WTC11 (cell line): ENCODE measurements around the gene NFIA. TPM values are rescaled to one million over a fixed set of nuclear protein-coding genes. Genes with fewer than 3 reads are reported as not detected.

Source experiments
- ATAC-seq: fragments of 200-7000 bp; cut with Tn5 transposase; 2 replicates; pipeline ENCODE4 v1.10.0; 2021; ENCODE audit warnings: mild to moderate bottlenecking, moderate library complexity
- Bru-seq: library from RNA; stranded (reverse); fragments of 400-500 nt; gene quantifications from one replicate; lab custom pipeline; 2021; lab: Mats Ljungman, UMichigan
- CTCF ChIA-PET: fragments of 300-600 bp; sonication (Branson Sonifier 250); formaldehyde crosslinking; loops from one replicate; lab custom pipeline; 2021; ENCODE audit warnings: antibody characterized with exemption; lab: Charles Lee
- POLR2A ChIA-PET: fragments of 350-600 bp; sonication (Branson Sonifier 250); formaldehyde crosslinking; loops from one replicate; lab custom pipeline; 2021; ENCODE audit warnings: antibody characterized with exemption; lab: Charles Lee
- DNase-seq: peaks from one replicate; pipeline ENCODE4 v3.0.0; 2021; ENCODE audit warnings: low spot score
- H3K27ac Mint-ChIP-seq: 2 replicates; pipeline ENCODE4 v1.8.0; 2021; ENCODE audit warnings: mixed read lengths
- H3K27me3 Mint-ChIP-seq: 2 replicates; pipeline ENCODE4 v1.8.0; 2021; ENCODE audit warnings: low read depth, mild to moderate bottlenecking, moderate library complexity, mixed read lengths
- H3K36me3 Mint-ChIP-seq: 2 replicates; pipeline ENCODE4 v1.8.0; 2021; ENCODE audit warnings: mixed read lengths
- H3K4me1 Mint-ChIP-seq: 2 replicates; pipeline ENCODE4 v1.8.0; 2022; ENCODE audit warnings: mixed read lengths
- H3K4me3 Mint-ChIP-seq: 2 replicates; pipeline ENCODE4 v1.8.0; 2021; ENCODE audit warnings: mild to moderate bottlenecking, moderate library complexity, mixed read lengths
- H3K9me3 Mint-ChIP-seq: 2 replicates; pipeline ENCODE4 v1.8.0; 2021; ENCODE audit warnings: mixed read lengths
- ATF2 ChIP-seq: sonication (generic); formaldehyde crosslinking; IDR thresholded peaks from 2 replicates; pipeline ENCODE4 v1.8.1; 2022; ENCODE audit warnings: low read depth, missing genetic modification reagents, borderline replicate concordance
- ATF3 ChIP-seq: sonication (generic); formaldehyde crosslinking; conservative IDR thresholded peaks from 2 replicates; pipeline ENCODE4 v1.8.1; 2022; ENCODE audit warnings: mild to moderate bottlenecking, missing genetic modification reagents
- CTCF ChIP-seq: fragments of 200-600 bp; IDR thresholded peaks from 2 replicates; pipeline ENCODE4 v1.8.0; 2022; ENCODE audit warnings: antibody characterized with exemption
- E2F1 ChIP-seq: sonication (generic); formaldehyde crosslinking; IDR thresholded peaks from 2 replicates; pipeline ENCODE4 v1.8.0; 2022; ENCODE audit warnings: mild to moderate bottlenecking, missing genetic modification reagents
- ESRRA ChIP-seq: sonication (generic); formaldehyde crosslinking; IDR thresholded peaks from 2 replicates; pipeline ENCODE4 v1.8.1; 2022; ENCODE audit warnings: mild to moderate bottlenecking, missing genetic modification reagents, borderline replicate concordance
- FOXP4 ChIP-seq: sonication (generic); formaldehyde crosslinking; IDR thresholded peaks from 2 replicates; pipeline ENCODE4 v1.8.0; 2022; ENCODE audit warnings: mild to moderate bottlenecking, missing genetic modification reagents
- JUN ChIP-seq: sonication (generic); formaldehyde crosslinking; IDR thresholded peaks from 2 replicates; pipeline ENCODE4 v1.8.0; 2023; ENCODE audit warnings: mild to moderate bottlenecking, missing genetic modification reagents
- KAT7 ChIP-seq: sonication (generic); formaldehyde crosslinking; IDR thresholded peaks from 2 replicates; pipeline ENCODE4 v1.8.1; 2023; ENCODE audit warnings: missing genetic modification reagents, mild to moderate bottlenecking, borderline replicate concordance
- MXD4 ChIP-seq: fragments of 250-450 bp; sonication (Bioruptor Pico); IDR thresholded peaks from 2 replicates; pipeline ENCODE4 v1.8.0; 2021; ENCODE audit warnings: mild to moderate bottlenecking, moderate library complexity, borderline replicate concordance
- PRRX2 ChIP-seq: fragments of 250-450 bp; sonication (Bioruptor Pico); IDR thresholded peaks from 2 replicates; pipeline ENCODE4 v1.8.0; 2021; ENCODE audit warnings: mild to moderate bottlenecking
- STAT6 ChIP-seq: sonication (generic); formaldehyde crosslinking; conservative IDR thresholded peaks from 2 replicates; pipeline ENCODE4 v1.8.1; 2023; ENCODE audit warnings: mild to moderate bottlenecking, low read depth, missing genetic modification reagents, moderate library complexity
- USF1 ChIP-seq: sonication (generic); formaldehyde crosslinking; IDR thresholded peaks from 2 replicates; pipeline ENCODE4 v1.8.0; 2022; ENCODE audit warnings: mild to moderate bottlenecking, missing genetic modification reagents
- ZBTB21 ChIP-seq: sonication (generic); formaldehyde crosslinking; IDR thresholded peaks from 2 replicates; pipeline ENCODE4 v1.8.1; 2023; ENCODE audit warnings: mild to moderate bottlenecking, missing genetic modification reagents, borderline replicate concordance
- ZNF138 ChIP-seq: sonication (generic); formaldehyde crosslinking; conservative IDR thresholded peaks from 2 replicates; pipeline ENCODE4 v1.8.1; 2022; ENCODE audit warnings: mild to moderate bottlenecking, moderate library complexity, missing genetic modification reagents
- ZNF425 ChIP-seq: fragments of 250-450 bp; sonication (Bioruptor Pico); conservative IDR thresholded peaks from 2 replicates; pipeline ENCODE4 v1.9.0; 2021; ENCODE audit warnings: mild to moderate bottlenecking
- ZNF512 ChIP-seq: sonication (generic); formaldehyde crosslinking; IDR thresholded peaks from 2 replicates; pipeline ENCODE4 v1.8.1; 2022; ENCODE audit warnings: missing genetic modification reagents, borderline replicate concordance
- ZSCAN18 ChIP-seq: fragments of 250-450 bp; sonication (Bioruptor Pico); IDR thresholded peaks from 2 replicates; pipeline ENCODE4 v2.1.2; 2022; ENCODE audit warnings: mild to moderate bottlenecking, moderate library complexity
- long read RNA-seq, 3 experiments: library from RNA in 1 of 3; library from capped mRNA in 1 of 3; library from polyadenylated mRNA in 1 of 3; unstranded in 2 of 3; stranded (forward) in 1 of 3; transcript quantifications; one replicate each; pipeline ENCODE4 v2.0.0, GENCODE V29; 2021
- total RNA-seq: library from RNA; stranded (reverse); gene quantifications from 3 replicates; pipeline ENCODE4 v1.2.3, GENCODE V29; 2021

The NFIA gene
- total RNA-seq, result 7.3 to 16.7 TPM (median 8.6 TPM) in 3 replicates
- percentile 65 among the genes with signal in this experiment for Bru-seq, nascent RNA
- long read RNA-seq, experiment 1, full-length matches to known transcripts, result 16 of 32 reads
- long read RNA-seq, experiment 1, partial matches to known transcripts, result 2 of 32 reads
- long read RNA-seq, experiment 1, other reads (novel, unspliced or antisense), result 14 of 32 reads
- long read RNA-seq, experiment 2, full-length matches to known transcripts, result 2 of 6 reads
- long read RNA-seq, experiment 2, partial matches to known transcripts, result 0 of 6 reads
- long read RNA-seq, experiment 2, other reads (novel, unspliced or antisense), result 4 of 6 reads
- long read RNA-seq, experiment 3, partial matches to known transcripts, result 0 of 1 reads
- long read RNA-seq, experiment 3, other reads (novel, unspliced or antisense), result 1 of 1 reads

- Mint-ChIP-seq H3K27ac (no peak within 1 kb of the TSS), H3K4me3 (peak within 1 kb of the TSS; percentile 87), H3K4me1 (peaks cover 53% of the 10 kb centered on the region), H3K36me3 (no peaks in the 10 kb centered on the region), H3K9me3 (no peaks in the 10 kb centered on the region), H3K27me3 (peaks cover 67% of the 10 kb centered on the region)
- ATAC-seq, result peak; percentile 20
- ChIA-PET CTCF (interaction anchor here (0.9 to 1.7 kb wide), 2 partner anchors 32 to 39 kb away, joined by 3 to 16 read pairs; no protein-coding TSS in a partner anchor), POLR2A (interaction anchor here (1.0 kb wide), 1 partner anchor 25 kb away, joined by 6 read pairs; no protein-coding TSS in a partner anchor)
- DNase-seq, result peak; percentile 49
- TF ChIP-seq E2F1 (CRISPR knock-in tag) (no peak), ESRRA (CRISPR knock-in tag) (no peak), MXD4 (CRISPR knock-in tag) (no peak), FOXP4 (CRISPR knock-in tag) (no peak), CTCF (no peak), PRRX2 (CRISPR knock-in tag) (no peak), ZSCAN18 (no peak), ZBTB21 (CRISPR knock-in tag) (no peak), KAT7 (CRISPR knock-in tag) (no peak), ATF3 (no peak), JUN (CRISPR knock-in tag) (no peak), USF1 (CRISPR knock-in tag) (no peak), ZNF138 (CRISPR knock-in tag) (no peak), ATF2 (CRISPR knock-in tag) (no peak), STAT6 (CRISPR knock-in tag) (no peak), ZNF425 (CRISPR knock-in tag) (no peak), ZNF512 (CRISPR knock-in tag) (no peak)
These were observed at the start of gene NFIA for GRCh38 chr1:61082311-61083012. Gene NFIA (plus strand): TSS chr1:61082561.
